ENCODE measurements around the gene MLKL. TPM values are rescaled to one million over a fixed set of nuclear protein-coding genes. Genes with fewer than 3 reads are reported as not detected.

MLKL gene
- total RNA-seq, 1 experiment from 2014 or later: 4.3 TPM

DNA sequence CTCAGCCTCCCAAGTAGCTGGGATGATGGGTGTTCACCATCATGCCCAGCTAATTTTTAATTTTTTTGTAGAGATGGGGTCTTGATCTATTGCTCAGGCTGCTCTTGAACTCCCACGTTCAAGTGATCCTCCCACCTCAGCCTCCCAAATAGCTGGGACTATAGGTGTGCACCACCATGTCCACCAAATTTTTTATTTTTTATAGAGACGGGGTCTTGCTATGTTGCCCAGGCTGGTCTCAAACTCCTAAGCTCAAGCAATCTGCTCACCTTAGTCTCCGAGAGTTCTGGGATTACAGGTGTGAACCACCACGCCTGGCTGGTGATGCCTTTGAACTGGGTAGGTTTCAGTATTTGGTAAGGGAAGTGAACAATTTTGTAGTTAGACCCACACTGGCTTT lies 43.9 kb upstream of the MLKL start:
- ChIA-PET POLR2A (no interaction called here), CTCF (interaction anchor here (0.7 to 2.1 kb wide), 3 partner anchors 24 to 69 kb away, joined by 3 to 6 read pairs (median 3); no protein-coding TSS in a partner anchor)
- Mint-ChIP-seq H3K4me3 (no peak overlapping the region), H3K27me3 (ENCODE audit: low read depth) (no peaks in the 10 kb centered on the region), H3K9me3 (no peaks in the 10 kb centered on the region), H3K27ac (no peak overlapping the region), H3K36me3 (no peaks in the 10 kb centered on the region), H3K4me1 (peaks cover 31% of the 10 kb centered on the region)
- DNase-seq (ENCODE audit: low spot score) (no peak), ATAC-seq (no peak)
- TF ChIP-seq, protein P1, sequence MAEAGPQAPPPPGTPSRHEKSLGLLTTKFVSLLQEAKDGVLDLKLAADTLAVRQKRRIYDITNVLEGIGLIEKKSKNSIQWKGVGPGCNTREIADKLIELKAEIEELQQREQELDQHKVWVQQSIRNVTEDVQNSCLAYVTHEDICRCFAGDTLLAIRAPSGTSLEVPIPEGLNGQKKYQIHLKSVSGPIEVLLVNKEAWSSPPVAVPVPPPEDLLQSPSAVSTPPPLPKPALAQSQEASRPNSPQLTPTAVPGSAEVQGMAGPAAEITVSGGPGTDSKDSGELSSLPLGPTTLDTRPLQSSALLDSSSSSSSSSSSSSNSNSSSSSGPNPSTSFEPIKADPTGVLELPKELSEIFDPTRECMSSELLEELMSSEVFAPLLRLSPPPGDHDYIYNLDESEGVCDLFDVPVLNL (CRISPR knock-in tag; IDR thresholded peaks at IDR 0.05; ENCODE audit: borderline replicate concordance, low read depth): no peak
- no peak for TF ChIP-seq ZNF317 (CRISPR knock-in tag; IDR thresholded peaks at IDR 0.05; ENCODE audit: borderline replicate concordance, low read depth)
- TF ChIP-seq ZNF121 (CRISPR knock-in tag; IDR thresholded peaks at IDR 0.05): peak; percentile 57; the same call in 1 of the 2 replicates
- no peak for TF ChIP-seq TCF7 (CRISPR knock-in tag; IDR thresholded peaks at IDR 0.05; ENCODE audit: low read depth)
- no peak for TF ChIP-seq ESRRA (CRISPR knock-in tag; IDR thresholded peaks at IDR 0.05; ENCODE audit: borderline replicate concordance)
- TF ChIP-seq NFE2L1 (CRISPR knock-in tag; IDR thresholded peaks at IDR 0.05): no peak

DNA sequence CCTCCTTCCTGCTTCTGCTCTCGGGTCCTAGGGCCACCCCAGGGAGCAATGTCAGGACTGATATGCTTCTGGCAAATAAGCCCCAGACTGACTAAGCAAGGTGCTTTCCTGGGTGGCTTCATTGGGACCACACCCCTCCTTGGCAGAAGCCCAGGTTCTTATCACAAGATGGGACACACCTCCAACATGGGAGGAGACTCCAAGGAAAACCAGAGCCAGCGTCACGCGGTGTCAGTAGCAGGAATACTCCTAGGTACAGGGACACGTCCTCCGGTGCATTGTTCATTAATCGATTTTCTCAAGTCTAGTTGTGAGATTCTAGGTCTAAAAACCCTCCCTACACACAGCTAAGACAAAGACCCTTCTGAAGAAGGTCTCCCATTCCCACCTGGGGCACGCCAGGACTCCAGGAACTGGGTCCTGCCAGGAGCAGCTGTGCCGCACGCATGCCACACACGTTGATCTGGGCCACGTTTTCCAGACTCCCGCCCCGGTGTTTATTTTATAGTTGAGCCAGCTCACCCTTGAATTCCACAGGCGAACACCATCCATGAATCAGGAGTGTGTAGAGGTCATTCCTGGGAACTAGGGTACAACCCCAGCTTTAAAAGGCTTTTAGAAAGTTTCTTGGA lies 43.1 kb upstream of the MLKL start:
- Mint-ChIP-seq H3K4me1 (peaks cover 30% of the 10 kb centered on the region), H3K27ac (no peak overlapping the region), H3K36me3 (no peaks in the 10 kb centered on the region), H3K9me3 (no peaks in the 10 kb centered on the region), H3K4me3 (no peak overlapping the region), H3K27me3 (ENCODE audit: low read depth) (no peaks in the 10 kb centered on the region)
- ChIA-PET POLR2A (no interaction called here), CTCF (interaction anchor here (0.5 to 2.1 kb wide), 3 partner anchors 27 to 70 kb away, joined by 3 to 7 read pairs (median 6); no protein-coding TSS in a partner anchor)
- ATAC-seq (peak; percentile 51), DNase-seq (ENCODE audit: low spot score) (no peak)
- TF ChIP-seq CBFB (CRISPR knock-in tag; IDR thresholded peaks at IDR 0.05; ENCODE audit: low read depth): no peak
- TF ChIP-seq, protein P2, sequence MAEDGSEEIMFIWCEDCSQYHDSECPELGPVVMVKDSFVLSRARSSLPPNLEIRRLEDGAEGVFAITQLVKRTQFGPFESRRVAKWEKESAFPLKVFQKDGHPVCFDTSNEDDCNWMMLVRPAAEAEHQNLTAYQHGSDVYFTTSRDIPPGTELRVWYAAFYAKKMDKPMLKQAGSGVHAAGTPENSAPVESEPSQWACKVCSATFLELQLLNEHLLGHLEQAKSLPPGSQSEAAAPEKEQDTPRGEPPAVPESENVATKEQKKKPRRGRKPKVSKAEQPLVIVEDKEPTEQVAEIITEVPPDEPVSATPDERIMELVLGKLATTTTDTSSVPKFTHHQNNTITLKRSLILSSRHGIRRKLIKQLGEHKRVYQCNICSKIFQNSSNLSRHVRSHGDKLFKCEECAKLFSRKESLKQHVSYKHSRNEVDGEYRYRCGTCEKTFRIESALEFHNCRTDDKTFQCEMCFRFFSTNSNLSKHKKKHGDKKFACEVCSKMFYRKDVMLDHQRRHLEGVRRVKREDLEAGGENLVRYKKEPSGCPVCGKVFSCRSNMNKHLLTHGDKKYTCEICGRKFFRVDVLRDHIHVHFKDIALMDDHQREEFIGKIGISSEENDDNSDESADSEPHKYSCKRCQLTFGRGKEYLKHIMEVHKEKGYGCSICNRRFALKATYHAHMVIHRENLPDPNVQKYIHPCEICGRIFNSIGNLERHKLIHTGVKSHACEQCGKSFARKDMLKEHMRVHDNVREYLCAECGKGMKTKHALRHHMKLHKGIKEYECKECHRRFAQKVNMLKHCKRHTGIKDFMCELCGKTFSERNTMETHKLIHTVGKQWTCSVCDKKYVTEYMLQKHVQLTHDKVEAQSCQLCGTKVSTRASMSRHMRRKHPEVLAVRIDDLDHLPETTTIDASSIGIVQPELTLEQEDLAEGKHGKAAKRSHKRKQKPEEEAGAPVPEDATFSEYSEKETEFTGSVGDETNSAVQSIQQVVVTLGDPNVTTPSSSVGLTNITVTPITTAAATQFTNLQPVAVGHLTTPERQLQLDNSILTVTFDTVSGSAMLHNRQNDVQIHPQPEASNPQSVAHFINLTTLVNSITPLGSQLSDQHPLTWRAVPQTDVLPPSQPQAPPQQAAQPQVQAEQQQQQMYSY (CRISPR knock-in tag; IDR thresholded peaks at IDR 0.05): peak; percentile 82
- TF ChIP-seq RELA (CRISPR knock-in tag; IDR thresholded peaks at IDR 0.05; ENCODE audit: borderline replicate concordance): no peak
- TF ChIP-seq NR1H2 (CRISPR knock-in tag; IDR thresholded peaks at IDR 0.05): no peak

- CTCF ChIA-PET: interaction anchor here (1.1 to 2.1 kb wide), 4 partner anchors 13 to 70 kb away, joined by 3 to 7 read pairs (median 4); no protein-coding TSS in a partner anchor
- H3K4me3 Mint-ChIP-seq: no peak overlapping the region
- TF ChIP-seq, protein P3, sequence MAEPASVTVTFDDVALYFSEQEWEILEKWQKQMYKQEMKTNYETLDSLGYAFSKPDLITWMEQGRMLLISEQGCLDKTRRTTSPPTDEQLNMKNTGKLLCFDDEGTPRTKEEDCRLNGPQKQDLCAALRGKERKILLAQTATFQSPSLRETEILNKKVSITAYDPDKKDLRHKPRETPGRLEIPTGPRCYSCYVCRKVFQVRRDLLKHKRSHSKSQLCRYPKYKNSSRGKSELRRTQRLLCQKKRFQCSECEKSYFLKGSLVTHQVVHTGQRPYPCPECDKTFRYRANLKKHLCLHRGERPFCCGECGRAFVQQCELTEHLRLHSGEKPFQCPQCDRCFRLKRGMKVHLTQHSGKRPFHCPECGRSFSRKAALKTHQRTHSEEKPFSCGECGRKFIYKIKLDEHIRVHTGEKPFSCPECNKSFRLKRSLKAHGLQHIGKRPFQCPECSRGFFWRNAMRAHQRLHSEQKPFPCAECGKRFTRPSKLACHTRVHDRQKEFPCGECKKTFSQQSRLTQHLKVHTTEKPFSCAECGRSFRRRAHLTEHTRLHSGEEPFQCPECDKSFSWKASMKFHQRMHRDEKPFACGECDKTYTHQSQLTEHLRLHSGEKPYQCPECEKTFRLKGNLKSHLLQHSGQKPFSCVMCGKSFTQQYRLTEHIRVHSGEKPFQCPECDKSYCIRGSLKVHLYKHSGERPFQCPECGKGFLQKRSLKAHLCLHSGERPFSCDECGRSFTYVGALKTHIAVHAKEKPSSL (CRISPR knock-in tag; conservative IDR thresholded peaks at IDR 0.05): no peak
- TF ChIP-seq, protein P4, sequence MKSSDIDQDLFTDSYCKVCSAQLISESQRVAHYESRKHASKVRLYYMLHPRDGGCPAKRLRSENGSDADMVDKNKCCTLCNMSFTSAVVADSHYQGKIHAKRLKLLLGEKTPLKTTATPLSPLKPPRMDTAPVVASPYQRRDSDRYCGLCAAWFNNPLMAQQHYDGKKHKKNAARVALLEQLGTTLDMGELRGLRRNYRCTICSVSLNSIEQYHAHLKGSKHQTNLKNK (CRISPR knock-in tag; IDR thresholded peaks at IDR 0.05): no peak
- TF ChIP-seq ZNF121 (CRISPR knock-in tag; IDR thresholded peaks at IDR 0.05) (no peak), ZNF219 (CRISPR knock-in tag; IDR thresholded peaks at IDR 0.05; ENCODE audit: borderline replicate concordance) (no peak), ZNF317 (CRISPR knock-in tag; IDR thresholded peaks at IDR 0.05; ENCODE audit: borderline replicate concordance, low read depth) (no peak), PRRX2 (CRISPR knock-in tag; IDR thresholded peaks at IDR 0.05) (no peak), SP1 (CRISPR knock-in tag; conservative IDR thresholded peaks at IDR 0.05) (no peak), MXD4 (CRISPR knock-in tag; IDR thresholded peaks at IDR 0.05; ENCODE audit: borderline replicate concordance) (no peak), ELF4 (CRISPR knock-in tag; IDR thresholded peaks at IDR 0.05; ENCODE audit: low read depth) (no peak)
- TF ChIP-seq, protein P5, sequence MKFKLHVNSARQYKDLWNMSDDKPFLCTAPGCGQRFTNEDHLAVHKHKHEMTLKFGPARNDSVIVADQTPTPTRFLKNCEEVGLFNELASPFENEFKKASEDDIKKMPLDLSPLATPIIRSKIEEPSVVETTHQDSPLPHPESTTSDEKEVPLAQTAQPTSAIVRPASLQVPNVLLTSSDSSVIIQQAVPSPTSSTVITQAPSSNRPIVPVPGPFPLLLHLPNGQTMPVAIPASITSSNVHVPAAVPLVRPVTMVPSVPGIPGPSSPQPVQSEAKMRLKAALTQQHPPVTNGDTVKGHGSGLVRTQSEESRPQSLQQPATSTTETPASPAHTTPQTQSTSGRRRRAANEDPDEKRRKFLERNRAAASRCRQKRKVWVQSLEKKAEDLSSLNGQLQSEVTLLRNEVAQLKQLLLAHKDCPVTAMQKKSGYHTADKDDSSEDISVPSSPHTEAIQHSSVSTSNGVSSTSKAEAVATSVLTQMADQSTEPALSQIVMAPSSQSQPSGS (CRISPR knock-in tag; IDR thresholded peaks at IDR 0.05; ENCODE audit: borderline replicate concordance, low read depth): no peak
These were observed 42.5 kb upstream of the MLKL start for GRCh38 chr16:74743045-74743667.

More at GRCh38 chr16:74743045-74743667, 42.5 kb upstream of the MLKL start:
- Mint-ChIP-seq H3K4me1 (peaks cover 27% of the 10 kb centered on the region), H3K36me3 (no peaks in the 10 kb centered on the region), H3K27ac (no peak overlapping the region), H3K9me3 (no peaks in the 10 kb centered on the region), H3K27me3 (ENCODE audit: low read depth) (no peaks in the 10 kb centered on the region)
- POLR2A ChIA-PET: no interaction called here
- no peak for ATAC-seq
- DNase-seq (ENCODE audit: low spot score): no peak

All from WTC11 (cell line).